ENCODE data around the gene CCDC9. TPM values are rescaled to one million over a fixed set of nuclear protein-coding genes. Genes with fewer than 3 reads are reported as not detected.

CCDC9 gene
- total RNA-seq, 2 experiments from 2014 or later, result 43.6 to 47.7 TPM

DNA sequence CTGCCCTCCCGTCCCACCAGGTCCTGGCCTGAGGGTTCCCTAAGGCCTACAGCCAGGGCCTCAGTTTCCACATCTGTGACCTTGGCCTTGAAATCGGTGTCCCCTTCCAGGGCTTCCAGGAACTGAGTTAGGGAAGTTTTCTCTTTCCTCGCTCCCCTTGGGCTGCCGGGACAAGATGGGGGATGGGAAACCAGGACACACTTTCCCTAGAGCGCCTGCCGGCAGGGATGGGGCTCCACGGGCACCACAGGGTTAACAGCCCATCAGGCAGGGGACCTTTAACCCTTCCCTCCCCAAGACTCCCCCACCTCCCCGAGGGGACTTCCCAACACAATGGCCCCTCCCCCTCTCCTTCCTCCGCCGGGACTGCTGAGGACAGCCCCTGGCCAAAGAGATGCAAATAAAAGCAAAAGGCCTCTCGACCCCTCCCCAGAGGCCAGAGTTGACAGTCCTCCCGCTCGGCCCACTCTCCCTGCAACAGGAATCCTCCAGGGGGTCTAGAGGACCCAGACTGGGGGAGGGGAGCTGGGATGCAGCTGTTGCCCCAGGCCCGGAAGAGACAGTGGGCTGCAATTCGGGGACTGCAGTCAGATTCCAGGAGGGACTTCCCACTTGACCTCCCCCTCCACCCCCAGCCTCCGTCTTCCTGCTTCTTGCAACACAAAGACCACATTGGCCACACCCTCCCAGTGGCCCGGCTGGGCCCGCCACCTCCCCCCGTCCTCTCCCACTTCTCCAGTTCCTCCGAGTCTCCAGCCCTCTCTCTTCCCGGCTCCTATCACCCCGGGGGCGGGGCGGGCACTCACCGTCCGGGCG is 28.8 kb upstream of the CCDC9 start:
- H3K27ac Mint-ChIP-seq, result peak overlapping the region; percentile 82
- no peaks in the 10 kb centered on the region for H3K9me3 Mint-ChIP-seq
- H3K27me3 Mint-ChIP-seq (ENCODE audit: low read depth), result no peaks in the 10 kb centered on the region
- peaks cover 17% of the 10 kb centered on the region for H3K36me3 Mint-ChIP-seq (ENCODE audit: low read depth)
- intact Hi-C loops (cut with micrococcal nuclease), result loop anchor here (2.0 to 10.0 kb wide), 3 partner anchors 69 to 513 kb away; partner anchors contain the start of genes PRKD2 and SAE1
- CTCF ChIA-PET, result interaction anchor here (1.1 to 4.9 kb wide), 3 partner anchors 16 to 18 kb away, joined by 4 to 49 read pairs (median 33); no protein-coding TSS in a partner anchor
- peak; percentile 90 for DNase-seq
- peaks cover 22% of the 10 kb centered on the region for H3K4me1 Mint-ChIP-seq (ENCODE audit: low read depth)
- H3K4me3 Mint-ChIP-seq, result peak overlapping the region; percentile 83

DNA sequence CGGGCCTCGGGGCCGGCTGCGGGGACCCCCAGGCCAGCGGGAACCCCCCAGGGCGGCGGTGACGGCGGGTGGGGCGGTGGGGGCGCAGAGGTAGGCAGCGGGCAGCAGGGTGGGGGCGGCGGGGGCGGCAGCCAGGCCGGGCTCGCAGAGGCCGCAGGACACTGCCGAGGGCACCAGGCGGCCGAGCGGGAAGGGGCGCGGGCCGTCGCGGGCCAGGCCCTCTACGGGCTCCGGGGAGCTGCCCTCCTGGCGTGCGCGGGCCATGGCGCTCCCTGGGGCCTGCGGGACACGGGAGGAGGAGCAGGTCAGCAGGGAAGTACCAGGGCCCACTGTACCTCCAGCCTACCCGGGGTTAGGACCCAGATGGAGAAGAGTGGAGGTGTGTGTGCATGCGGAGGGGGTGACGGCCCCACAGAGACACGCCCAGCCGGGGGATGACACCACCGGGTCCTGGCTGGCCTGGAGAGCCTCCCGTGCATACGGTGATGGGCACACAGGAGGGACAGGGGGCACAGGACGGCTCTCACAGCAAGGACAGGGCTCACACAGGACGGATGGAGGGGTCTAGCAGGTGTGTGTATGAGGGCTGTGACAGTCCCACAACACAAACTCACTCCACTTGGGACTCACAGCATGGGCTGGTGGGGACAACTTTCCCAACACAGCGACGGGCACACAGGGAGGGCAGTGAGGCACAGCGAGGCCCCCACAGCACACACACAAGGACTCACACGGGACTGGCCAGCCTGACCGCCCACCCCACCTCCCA is 28.0 kb upstream of the CCDC9 start:
- Mint-ChIP-seq H3K27me3 (ENCODE audit: low read depth) (no peaks in the 10 kb centered on the region), H3K27ac (no peak overlapping the region), H3K4me3 (peak overlapping the region; percentile 83), H3K4me1 (ENCODE audit: low read depth) (peaks cover 27% of the 10 kb centered on the region), H3K9me3 (no peaks in the 10 kb centered on the region), H3K36me3 (ENCODE audit: low read depth) (peaks cover 17% of the 10 kb centered on the region)
- CTCF ChIA-PET, result interaction anchor here (1.1 kb wide), 1 partner anchor 18 kb away, joined by 4 read pairs; no protein-coding TSS in a partner anchor
- peak; percentile 72 for DNase-seq
- intact Hi-C loops (cut with micrococcal nuclease), result loop anchor here (5.0 to 10.0 kb wide), 2 partner anchors 96 to 514 kb away; partner anchors contain the start of genes PRKD2 and SAE1

- H3K27me3 Mint-ChIP-seq (ENCODE audit: low read depth), result no peaks in the 10 kb centered on the region
- H3K4me3 Mint-ChIP-seq, result no peak overlapping the region
- H3K4me1 Mint-ChIP-seq (ENCODE audit: low read depth), result peaks cover 27% of the 10 kb centered on the region
- H3K36me3 Mint-ChIP-seq (ENCODE audit: low read depth), result peaks cover 17% of the 10 kb centered on the region
- no peak overlapping the region for H3K27ac Mint-ChIP-seq
- no peaks in the 10 kb centered on the region for H3K9me3 Mint-ChIP-seq
- intact Hi-C loops (cut with micrococcal nuclease), result loop anchor here (1.0 to 10.0 kb wide), 3 partner anchors 80 to 514 kb away; partner anchors contain the start of genes PRKD2 and SAE1
- CTCF ChIA-PET, result interaction anchor here (1.5 kb wide), 1 partner anchor 15 kb away, joined by 9 read pairs; no protein-coding TSS in a partner anchor
- DNase-seq, result peak; percentile 44
Observed at GRCh38 chr19:47228937-47229675, 27.2 kb upstream of the CCDC9 start.

DNA sequence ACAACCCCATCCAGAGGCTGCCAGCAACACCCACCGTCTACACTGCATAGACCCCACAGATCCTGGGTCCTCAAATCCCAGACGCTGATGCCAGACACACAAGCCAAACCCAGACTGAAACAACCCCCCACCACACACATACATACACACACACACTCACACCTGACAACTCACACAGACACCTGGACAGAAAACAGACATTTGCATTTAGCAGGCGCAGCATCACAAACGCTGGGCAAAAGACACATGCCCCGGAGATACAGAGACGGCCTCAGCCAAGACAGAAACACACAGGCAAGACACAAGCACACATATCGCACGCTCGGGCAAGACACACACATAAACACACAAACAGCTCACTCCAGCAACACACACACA is 26.7 kb upstream of the CCDC9 start:
- Mint-ChIP-seq H3K9me3 (no peaks in the 10 kb centered on the region), H3K27ac (no peak overlapping the region), H3K4me1 (ENCODE audit: low read depth) (peaks cover 27% of the 10 kb centered on the region), H3K27me3 (ENCODE audit: low read depth) (no peaks in the 10 kb centered on the region), H3K4me3 (no peak overlapping the region), H3K36me3 (ENCODE audit: low read depth) (peaks cover 17% of the 10 kb centered on the region)
- CTCF ChIA-PET, result interaction anchor here (1.5 kb wide), 1 partner anchor 15 kb away, joined by 9 read pairs; no protein-coding TSS in a partner anchor
- intact Hi-C loops (cut with micrococcal nuclease), result loop anchor here (1.0 to 10.0 kb wide), 3 partner anchors 80 to 515 kb away; partner anchors contain the start of genes PRKD2 and SAE1
- no peak for DNase-seq

DNA sequence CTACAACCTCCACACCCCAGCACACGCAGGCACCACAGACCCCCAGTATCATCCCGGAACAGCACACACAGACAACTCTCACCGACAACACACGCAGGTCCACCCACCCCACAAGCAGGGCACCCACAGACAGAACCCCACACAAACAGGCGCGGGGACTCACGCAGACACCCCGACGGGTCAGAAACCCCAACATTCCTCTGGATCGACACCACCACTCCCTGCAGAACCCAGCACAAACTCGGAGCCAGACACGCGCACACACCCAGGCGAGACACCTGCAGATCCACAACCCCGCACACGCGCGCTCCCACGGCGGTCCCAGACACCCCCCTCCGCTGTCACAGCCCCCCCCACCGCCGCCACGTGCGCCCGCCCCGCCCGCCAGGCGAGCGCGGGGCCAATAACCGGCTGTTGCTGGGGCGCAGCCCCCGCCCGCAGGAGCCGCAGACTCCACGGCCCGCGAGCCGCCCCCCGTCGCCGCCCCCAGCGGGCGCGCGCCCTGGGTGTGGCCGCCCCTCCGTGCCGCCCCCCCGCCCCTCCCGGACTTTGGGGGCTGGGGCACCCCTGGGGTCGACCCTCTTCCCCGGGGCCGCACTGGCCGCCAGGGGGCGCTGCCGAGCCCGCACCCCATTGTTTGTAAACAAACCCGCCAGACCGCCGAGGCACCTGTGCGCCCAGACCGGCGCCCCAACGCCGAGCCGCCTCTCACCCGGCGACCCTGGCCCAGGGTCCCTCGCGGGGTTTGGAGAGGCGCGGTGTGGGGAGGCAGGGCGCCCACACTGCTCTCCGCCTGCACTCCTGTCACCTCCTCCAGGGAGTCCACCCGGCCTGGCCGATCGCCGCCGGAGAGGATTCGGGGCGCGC is 26.0 kb upstream of the CCDC9 start:
- intact Hi-C loops (cut with micrococcal nuclease), result no loop called here
- Mint-ChIP-seq H3K9me3 (no peaks in the 10 kb centered on the region), H3K27me3 (ENCODE audit: low read depth) (no peaks in the 10 kb centered on the region), H3K36me3 (ENCODE audit: low read depth) (peaks cover 16% of the 10 kb centered on the region), H3K4me1 (ENCODE audit: low read depth) (peaks cover 27% of the 10 kb centered on the region), H3K4me3 (peak overlapping the region; percentile 54), H3K27ac (no peak overlapping the region)
- peak; percentile 81 for DNase-seq
- CTCF ChIA-PET, result interaction anchor here (1.5 kb wide), 1 partner anchor 14 kb away, joined by 9 read pairs; no protein-coding TSS in a partner anchor

DNA sequence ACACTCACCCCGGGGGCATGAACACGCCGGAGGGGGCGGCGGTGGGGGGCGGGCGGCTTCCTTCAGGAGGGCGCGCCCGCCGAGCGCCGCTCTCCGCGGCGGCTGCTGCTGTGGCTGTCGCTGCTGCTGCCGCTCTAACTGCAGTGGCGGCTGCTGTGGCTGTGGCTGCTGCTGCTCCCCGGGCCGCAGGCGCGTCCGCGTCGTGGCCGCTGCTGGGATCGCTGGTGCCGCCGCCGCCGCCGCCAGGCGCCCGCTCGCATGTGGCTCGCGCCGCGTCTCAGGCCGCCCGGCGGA is 25.5 kb upstream of the CCDC9 start, which contains the start of gene BBC3:
BBC3 (minus strand) TSS at position 279 of the 294 bp plus-strand sequence. CDS start 2,768 bp downstream, outside the sequence.
- peak within 1 kb of the TSS; percentile 77 for H3K4me3 Mint-ChIP-seq
- H3K27ac Mint-ChIP-seq, result peak within 1 kb of the TSS; percentile 87
- intact Hi-C loops (cut with micrococcal nuclease), result loop anchor here (1.0 kb wide), 1 partner anchor 45 kb away; no protein-coding TSS in a partner anchor
- peaks cover 11% of the 10 kb centered on the region for H3K36me3 Mint-ChIP-seq (ENCODE audit: low read depth)
- no peak for DNase-seq
- H3K27me3 Mint-ChIP-seq (ENCODE audit: low read depth), result no peaks in the 10 kb centered on the region
- CTCF ChIA-PET, result no interaction called here
- H3K4me1 Mint-ChIP-seq (ENCODE audit: low read depth), result peaks cover 22% of the 10 kb centered on the region
- no peaks in the 10 kb centered on the region for H3K9me3 Mint-ChIP-seq

DNA sequence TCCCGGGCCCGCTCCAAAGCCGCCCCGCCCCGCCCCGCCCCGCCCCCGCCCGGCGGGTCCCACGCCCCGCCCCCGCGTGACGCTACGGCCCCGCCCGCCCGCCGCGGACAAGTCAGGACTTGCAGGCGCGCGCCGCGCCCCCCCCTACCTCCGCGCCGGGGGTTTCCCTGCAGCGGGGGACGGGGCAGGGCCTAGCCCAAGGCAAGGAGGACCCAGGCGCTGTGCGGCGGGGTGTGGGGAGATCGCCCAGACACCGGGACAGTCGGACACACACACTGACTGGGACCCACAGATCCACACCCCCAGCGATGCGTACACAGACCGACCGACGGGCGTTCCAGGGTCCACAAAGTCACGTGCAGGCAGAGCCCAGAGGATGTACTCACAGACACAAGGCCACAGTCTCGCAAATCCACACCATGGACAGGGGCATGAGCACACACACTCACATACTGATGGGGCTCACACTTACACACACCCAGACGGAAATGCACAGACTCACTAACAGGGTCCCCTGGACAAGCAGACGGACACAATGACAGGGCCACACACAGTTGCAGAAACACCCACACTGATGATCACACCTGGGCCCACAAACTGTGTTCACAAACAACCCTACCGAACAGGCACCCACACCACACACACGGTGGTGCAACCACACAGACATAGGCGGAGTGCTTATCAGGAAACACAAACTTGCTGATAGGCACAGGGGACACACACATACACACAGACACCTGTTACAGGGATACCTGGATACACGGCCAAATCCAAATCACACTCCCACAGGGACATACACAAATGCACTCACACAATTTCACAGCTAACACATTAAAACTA is 24.9 kb upstream of the CCDC9 start:
- Mint-ChIP-seq H3K27me3 (ENCODE audit: low read depth) (no peaks in the 10 kb centered on the region), H3K4me3 (peak overlapping the region; percentile 77), H3K27ac (peak overlapping the region; percentile 87), H3K4me1 (ENCODE audit: low read depth) (peaks cover 22% of the 10 kb centered on the region), H3K36me3 (ENCODE audit: low read depth) (peaks cover 11% of the 10 kb centered on the region), H3K9me3 (no peaks in the 10 kb centered on the region)
- CTCF ChIA-PET, result interaction anchor here (1.2 to 2.3 kb wide), 4 partner anchors 13 to 73 kb away, joined by 3 to 17 read pairs (median 10); no protein-coding TSS in a partner anchor
- intact Hi-C loops (cut with micrococcal nuclease), result loop anchor here (1.0 kb wide), 3 partner anchors 10 to 45 kb away; partner anchors contain the start of gene CCDC9
- DNase-seq, result peak; percentile 95

DNA sequence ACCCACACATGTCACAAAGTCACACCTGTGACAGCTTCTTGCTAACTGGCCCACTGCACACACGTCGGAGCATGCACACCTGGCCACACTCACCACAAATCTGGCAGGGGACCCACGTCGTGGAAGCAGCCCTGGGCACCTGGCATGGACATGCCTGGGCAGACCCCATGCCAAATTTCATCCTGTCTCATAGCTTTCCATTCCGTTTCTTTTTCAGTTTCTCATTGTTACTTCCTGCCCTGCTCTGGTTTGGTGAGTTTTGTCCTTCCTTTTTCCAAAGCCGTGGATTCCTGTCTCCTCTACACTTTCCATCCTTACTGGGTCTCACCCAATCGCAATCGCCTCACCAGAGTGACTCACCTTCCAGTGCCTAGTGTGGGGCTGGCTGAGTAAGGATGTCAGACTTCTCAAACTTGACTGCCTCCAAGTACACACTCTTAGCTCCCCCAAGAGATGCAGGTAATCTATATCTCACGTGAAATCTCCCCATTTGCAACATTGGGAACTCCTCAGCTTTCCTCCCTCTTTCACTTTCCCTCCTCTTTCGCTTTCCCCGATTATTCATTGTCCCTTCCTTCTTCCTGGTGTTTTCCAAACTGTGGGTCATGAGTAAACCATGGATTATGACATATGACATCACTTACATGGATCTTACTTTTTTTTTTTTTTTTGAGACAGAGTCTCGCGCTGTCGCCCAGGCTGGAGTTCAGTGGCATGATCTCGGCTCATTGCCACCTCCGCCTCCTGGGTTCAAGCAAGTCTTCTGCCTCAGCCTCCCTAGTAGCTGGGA is 23.7 kb upstream of the CCDC9 start:
- peak; percentile 82 for DNase-seq
- Mint-ChIP-seq H3K4me3 (peak overlapping the region; percentile 77), H3K4me1 (ENCODE audit: low read depth) (peaks cover 18% of the 10 kb centered on the region), H3K9me3 (no peaks in the 10 kb centered on the region), H3K27ac (peak overlapping the region; percentile 87), H3K36me3 (ENCODE audit: low read depth) (peaks cover 6% of the 10 kb centered on the region), H3K27me3 (ENCODE audit: low read depth) (no peaks in the 10 kb centered on the region)
- intact Hi-C loops (cut with micrococcal nuclease), result loop anchor here (1.0 kb wide), 2 partner anchors 9 to 24 kb away; partner anchors contain the start of gene CCDC9
- CTCF ChIA-PET, result interaction anchor here (1.2 to 2.3 kb wide), 4 partner anchors 12 to 74 kb away, joined by 3 to 17 read pairs (median 10); no protein-coding TSS in a partner anchor

GRCh38 chr19:47236072-47236675 is 20.2 kb upstream of the CCDC9 start:
- no peak overlapping the region for H3K4me3 Mint-ChIP-seq
- peaks cover 33% of the 10 kb centered on the region for H3K4me1 Mint-ChIP-seq (ENCODE audit: low read depth)
- CTCF ChIA-PET, result interaction anchor here (0.9 to 1.0 kb wide), 2 partner anchors 8 to 49 kb away, joined by 3 to 4 read pairs; no protein-coding TSS in a partner anchor
- no peaks in the 10 kb centered on the region for H3K9me3 Mint-ChIP-seq
- H3K36me3 Mint-ChIP-seq (ENCODE audit: low read depth), result peaks cover 6% of the 10 kb centered on the region
- peak overlapping the region; percentile 30 for H3K27ac Mint-ChIP-seq
- intact Hi-C loops (cut with micrococcal nuclease), result no loop called here
- no peak for DNase-seq
- no peaks in the 10 kb centered on the region for H3K27me3 Mint-ChIP-seq (ENCODE audit: low read depth)
